HepG2 (cell line): ENCODE data around the gene PTGDS. TPM values are rescaled to one million over a fixed set of nuclear protein-coding genes. Genes with fewer than 3 reads are reported as not detected.

Experiments used
- ARID3A ChIP-seq: IDR thresholded peaks from 2 replicates; pipeline ENCODE4 v1.6.1; 2012; ENCODE audit warnings: low read depth, low read length, improper control_type of control experiment
- DR1 ChIP-seq: sonication (generic); formaldehyde crosslinking; IDR thresholded peaks from 2 replicates; pipeline ENCODE4 v1.8.0; 2021; ENCODE audit warnings: mild to moderate bottlenecking, missing genetic modification reagents, inconsistent platforms
- DRAP1 ChIP-seq: IDR thresholded peaks from 2 replicates; pipeline ENCODE4 v1.6.1; 2016; ENCODE audit warnings: missing genetic modification reagents, missing compliant biosample characterization
- FOSL2 ChIP-seq: sonication (generic); formaldehyde crosslinking; IDR thresholded peaks from 2 replicates; pipeline ENCODE4 v1.4.0; 2020; ENCODE audit warnings: missing genetic modification reagents
- MXI1 ChIP-seq: IDR thresholded peaks from 3 replicates; pipeline ENCODE4 v1.6.1; 2012; ENCODE audit warnings: low read depth, low read length, inconsistent platforms, borderline replicate concordance
- ZBTB38 ChIP-seq: sonication (generic); formaldehyde crosslinking; IDR thresholded peaks from 2 replicates; pipeline ENCODE4 v1.5.1; 2020; ENCODE audit warnings: mild to moderate bottlenecking, missing genetic modification reagents
- ZBTB7B ChIP-seq: sonication (generic); formaldehyde crosslinking; IDR thresholded peaks from 2 replicates; pipeline ENCODE4 v1.4.0; 2020; ENCODE audit warnings: missing genetic modification reagents
- ZNF512 ChIP-seq: sonication (generic); formaldehyde crosslinking; IDR thresholded peaks from 2 replicates; pipeline ENCODE4 v1.4.0; 2020; ENCODE audit warnings: mild to moderate bottlenecking, missing genetic modification reagents
- ZNF83 ChIP-seq: sonication (generic); formaldehyde crosslinking; IDR thresholded peaks from 2 replicates; pipeline ENCODE4 v1.4.0; 2020; ENCODE audit warnings: missing genetic modification reagents, mild to moderate bottlenecking, borderline replicate concordance
- ZNF841 ChIP-seq: sonication (generic); formaldehyde crosslinking; IDR thresholded peaks from 2 replicates; pipeline ENCODE4 v1.8.1; 2023; ENCODE audit warnings: missing genetic modification reagents, borderline replicate concordance
- polyA plus RNA-seq, 8 experiments: library from polyadenylated mRNA; depleted of rRNA in 3 of 8; stranded (reverse) in 7 of 8; unstranded in 1 of 8; fragments of >200 nt; fragmentation: Illumina TruSeq in 4 of 8; extraction: Trizol in 4 of 8; gene quantifications; 2 replicates each; pipeline versions ENCODE4 v1.2.1 to v1.2.3, GENCODE V29; 2011 to 2016; ENCODE audit warnings: low read depth in 4 of 8, missing spikeins in 1 of 8, mixed read lengths in 1 of 8; ENCODE audit not compliant: insufficient read depth in 1 of 8
- total RNA-seq, 5 experiments: library from RNA; depleted of rRNA; stranded (reverse); fragments of >200 nt; fragmentation: Illumina TruSeq; extraction: Trizol; gene quantifications; 2 replicates each; pipeline ENCODE4 v1.2.3, GENCODE V29; 2016; ENCODE audit warnings: low read depth in 1 of 5
- TF ChIP-seq, protein P1 (sequence below): sonication (generic); formaldehyde crosslinking; IDR thresholded peaks from 2 replicates; pipeline ENCODE4 v1.8.1; 2023; ENCODE audit warnings: mild to moderate bottlenecking, inconsistent platforms, moderate library complexity, missing genetic modification reagents, borderline replicate concordance
- TF ChIP-seq, protein P2 (sequence below): sonication (generic); formaldehyde crosslinking; IDR thresholded peaks from 2 replicates; pipeline ENCODE4 v1.5.1; 2020; ENCODE audit warnings: mild to moderate bottlenecking, missing genetic modification reagents, moderate library complexity
- TF ChIP-seq, protein P3 (sequence below): sonication (generic); formaldehyde crosslinking; conservative IDR thresholded peaks from 2 replicates; pipeline ENCODE4 v1.4.0; 2020; ENCODE audit warnings: missing genetic modification reagents
- TF ChIP-seq, protein P4 (sequence below): sonication (generic); formaldehyde crosslinking; IDR thresholded peaks from 2 replicates; pipeline ENCODE4 v1.8.1; 2022; ENCODE audit warnings: low read depth, mild to moderate bottlenecking, missing genetic modification reagents
- TF ChIP-seq, protein P5 (sequence below): sonication (generic); IDR thresholded peaks from 2 replicates; pipeline ENCODE4 v1.6.1; 2016; ENCODE audit warnings: low read depth, borderline replicate concordance

PTGDS gene
- total and polyA plus RNA-seq, 2 of the 13 experiments (the other 11 are each of a cell fraction or from before 2014, with no cell fraction given), result 0.33 to 0.50 TPM

GRCh38 chr9:137021979-137022661 is 44.8 kb downstream of the PTGDS start (continued):
- TF ChIP-seq, protein P1, sequence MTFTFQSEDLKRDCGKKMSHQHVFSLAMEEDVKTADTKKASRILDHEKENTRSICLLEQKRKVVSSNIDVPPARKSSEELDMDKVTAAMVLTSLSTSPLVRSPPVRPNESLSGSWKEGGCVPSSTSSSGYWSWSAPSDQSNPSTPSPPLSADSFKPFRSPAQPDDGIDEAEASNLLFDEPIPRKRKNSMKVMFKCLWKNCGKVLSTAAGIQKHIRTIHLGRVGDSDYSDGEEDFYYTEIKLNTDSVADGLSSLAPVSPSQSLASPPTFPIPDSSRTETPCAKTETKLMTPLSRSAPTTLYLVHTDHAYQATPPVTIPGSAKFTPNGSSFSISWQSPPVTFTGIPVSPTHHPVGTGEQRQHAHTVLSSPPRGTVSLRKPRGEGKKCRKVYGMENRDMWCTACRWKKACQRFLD, result no peak
- TF ChIP-seq ZNF83 (no peak), ARID3A (no peak), ZNF841 (no peak), ZNF512 (CRISPR knock-in tag) (no peak), DRAP1 (peak; percentile 78; the same call in 1 of the 2 replicates), DR1 (CRISPR knock-in tag) (peak; percentile 84; the same call in 1 of the 2 replicates), MXI1 (peak; percentile 82; the same call in 1 of the 3 replicates), FOSL2 (CRISPR knock-in tag) (peak; percentile 61), ZBTB38 (peak; percentile 56; the same call in 1 of the 2 replicates), ZBTB7B (no peak)
- TF ChIP-seq, protein P2, sequence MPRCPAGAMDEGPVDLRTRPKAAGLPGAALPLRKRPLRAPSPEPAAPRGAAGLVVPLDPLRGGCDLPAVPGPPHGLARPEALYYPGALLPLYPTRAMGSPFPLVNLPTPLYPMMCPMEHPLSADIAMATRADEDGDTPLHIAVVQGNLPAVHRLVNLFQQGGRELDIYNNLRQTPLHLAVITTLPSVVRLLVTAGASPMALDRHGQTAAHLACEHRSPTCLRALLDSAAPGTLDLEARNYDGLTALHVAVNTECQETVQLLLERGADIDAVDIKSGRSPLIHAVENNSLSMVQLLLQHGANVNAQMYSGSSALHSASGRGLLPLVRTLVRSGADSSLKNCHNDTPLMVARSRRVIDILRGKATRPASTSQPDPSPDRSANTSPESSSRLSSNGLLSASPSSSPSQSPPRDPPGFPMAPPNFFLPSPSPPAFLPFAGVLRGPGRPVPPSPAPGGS, result no peak
- TF ChIP-seq, protein P3, sequence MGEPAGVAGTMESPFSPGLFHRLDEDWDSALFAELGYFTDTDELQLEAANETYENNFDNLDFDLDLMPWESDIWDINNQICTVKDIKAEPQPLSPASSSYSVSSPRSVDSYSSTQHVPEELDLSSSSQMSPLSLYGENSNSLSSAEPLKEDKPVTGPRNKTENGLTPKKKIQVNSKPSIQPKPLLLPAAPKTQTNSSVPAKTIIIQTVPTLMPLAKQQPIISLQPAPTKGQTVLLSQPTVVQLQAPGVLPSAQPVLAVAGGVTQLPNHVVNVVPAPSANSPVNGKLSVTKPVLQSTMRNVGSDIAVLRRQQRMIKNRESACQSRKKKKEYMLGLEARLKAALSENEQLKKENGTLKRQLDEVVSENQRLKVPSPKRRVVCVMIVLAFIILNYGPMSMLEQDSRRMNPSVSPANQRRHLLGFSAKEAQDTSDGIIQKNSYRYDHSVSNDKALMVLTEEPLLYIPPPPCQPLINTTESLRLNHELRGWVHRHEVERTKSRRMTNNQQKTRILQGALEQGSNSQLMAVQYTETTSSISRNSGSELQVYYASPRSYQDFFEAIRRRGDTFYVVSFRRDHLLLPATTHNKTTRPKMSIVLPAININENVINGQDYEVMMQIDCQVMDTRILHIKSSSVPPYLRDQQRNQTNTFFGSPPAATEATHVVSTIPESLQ (CRISPR knock-in tag), result no peak
- TF ChIP-seq, protein P4, sequence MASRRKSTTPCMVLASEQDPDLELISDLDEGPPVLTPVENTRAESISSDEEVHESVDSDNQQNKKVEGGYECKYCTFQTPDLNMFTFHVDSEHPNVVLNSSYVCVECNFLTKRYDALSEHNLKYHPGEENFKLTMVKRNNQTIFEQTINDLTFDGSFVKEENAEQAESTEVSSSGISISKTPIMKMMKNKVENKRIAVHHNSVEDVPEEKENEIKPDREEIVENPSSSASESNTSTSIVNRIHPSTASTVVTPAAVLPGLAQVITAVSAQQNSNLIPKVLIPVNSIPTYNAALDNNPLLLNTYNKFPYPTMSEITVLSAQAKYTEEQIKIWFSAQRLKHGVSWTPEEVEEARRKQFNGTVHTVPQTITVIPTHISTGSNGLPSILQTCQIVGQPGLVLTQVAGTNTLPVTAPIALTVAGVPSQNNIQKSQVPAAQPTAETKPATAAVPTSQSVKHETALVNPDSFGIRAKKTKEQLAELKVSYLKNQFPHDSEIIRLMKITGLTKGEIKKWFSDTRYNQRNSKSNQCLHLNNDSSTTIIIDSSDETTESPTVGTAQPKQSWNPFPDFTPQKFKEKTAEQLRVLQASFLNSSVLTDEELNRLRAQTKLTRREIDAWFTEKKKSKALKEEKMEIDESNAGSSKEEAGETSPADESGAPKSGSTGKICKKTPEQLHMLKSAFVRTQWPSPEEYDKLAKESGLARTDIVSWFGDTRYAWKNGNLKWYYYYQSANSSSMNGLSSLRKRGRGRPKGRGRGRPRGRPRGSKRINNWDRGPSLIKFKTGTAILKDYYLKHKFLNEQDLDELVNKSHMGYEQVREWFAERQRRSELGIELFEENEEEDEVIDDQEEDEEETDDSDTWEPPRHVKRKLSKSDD (CRISPR knock-in tag), result no peak
- TF ChIP-seq, protein P5, sequence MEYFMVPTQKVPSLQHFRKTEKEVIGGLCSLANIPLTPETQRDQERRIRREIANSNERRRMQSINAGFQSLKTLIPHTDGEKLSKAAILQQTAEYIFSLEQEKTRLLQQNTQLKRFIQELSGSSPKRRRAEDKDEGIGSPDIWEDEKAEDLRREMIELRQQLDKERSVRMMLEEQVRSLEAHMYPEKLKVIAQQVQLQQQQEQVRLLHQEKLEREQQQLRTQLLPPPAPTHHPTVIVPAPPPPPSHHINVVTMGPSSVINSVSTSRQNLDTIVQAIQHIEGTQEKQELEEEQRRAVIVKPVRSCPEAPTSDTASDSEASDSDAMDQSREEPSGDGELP, result peak; percentile 29; the same call in 1 of the 2 replicates
